WTC11 (cell line): ENCODE data around the gene ZMAT2. TPM values are rescaled to one million over a fixed set of nuclear protein-coding genes. Genes with fewer than 3 reads are reported as not detected.

ENCODE experiments used
- ATAC-seq: fragments of 200-7000 bp; cut with Tn5 transposase; 2 replicates; pipeline ENCODE4 v1.10.0; 2021; ENCODE audit warnings: mild to moderate bottlenecking, moderate library complexity
- CTCF ChIA-PET: fragments of 300-600 bp; sonication (Branson Sonifier 250); formaldehyde crosslinking; loops from one replicate; lab custom pipeline; 2021; ENCODE audit warnings: antibody characterized with exemption; lab: Charles Lee
- POLR2A ChIA-PET: fragments of 350-600 bp; sonication (Branson Sonifier 250); formaldehyde crosslinking; loops from one replicate; lab custom pipeline; 2021; ENCODE audit warnings: antibody characterized with exemption; lab: Charles Lee
- DNase-seq: peaks from one replicate; pipeline ENCODE4 v3.0.0; 2021; ENCODE audit warnings: low spot score
- H3K27ac Mint-ChIP-seq: 2 replicates; pipeline ENCODE4 v1.8.0; 2021; ENCODE audit warnings: mixed read lengths
- H3K27me3 Mint-ChIP-seq: 2 replicates; pipeline ENCODE4 v1.8.0; 2021; ENCODE audit warnings: low read depth, mild to moderate bottlenecking, moderate library complexity, mixed read lengths
- H3K36me3 Mint-ChIP-seq: 2 replicates; pipeline ENCODE4 v1.8.0; 2021; ENCODE audit warnings: mixed read lengths
- H3K4me1 Mint-ChIP-seq: 2 replicates; pipeline ENCODE4 v1.8.0; 2022; ENCODE audit warnings: mixed read lengths
- H3K4me3 Mint-ChIP-seq: 2 replicates; pipeline ENCODE4 v1.8.0; 2021; ENCODE audit warnings: mild to moderate bottlenecking, moderate library complexity, mixed read lengths
- H3K9me3 Mint-ChIP-seq: 2 replicates; pipeline ENCODE4 v1.8.0; 2021; ENCODE audit warnings: mixed read lengths
- FOXJ3 ChIP-seq: sonication (generic); formaldehyde crosslinking; IDR thresholded peaks from 2 replicates; pipeline ENCODE4 v1.9.0; 2021; ENCODE audit warnings: missing genetic modification reagents, mild to moderate bottlenecking, borderline replicate concordance
- IRF2 ChIP-seq: sonication (generic); formaldehyde crosslinking; IDR thresholded peaks from 2 replicates; pipeline ENCODE4 v1.8.0; 2022; ENCODE audit warnings: low read depth, missing genetic modification reagents, borderline replicate concordance
- KAT7 ChIP-seq: sonication (generic); formaldehyde crosslinking; IDR thresholded peaks from 2 replicates; pipeline ENCODE4 v1.8.1; 2023; ENCODE audit warnings: missing genetic modification reagents, mild to moderate bottlenecking, borderline replicate concordance
- NR2C2 ChIP-seq: sonication (generic); formaldehyde crosslinking; IDR thresholded peaks from 2 replicates; pipeline ENCODE4 v1.8.0; 2022; ENCODE audit warnings: mild to moderate bottlenecking, missing genetic modification reagents
- PRRX2 ChIP-seq: fragments of 250-450 bp; sonication (Bioruptor Pico); IDR thresholded peaks from 2 replicates; pipeline ENCODE4 v1.8.0; 2021; ENCODE audit warnings: mild to moderate bottlenecking
- SMAD4 ChIP-seq: sonication (generic); formaldehyde crosslinking; IDR thresholded peaks from 2 replicates; pipeline ENCODE4 v1.8.0; 2022; ENCODE audit warnings: mild to moderate bottlenecking, missing genetic modification reagents
- SP1 ChIP-seq: sonication (generic); formaldehyde crosslinking; conservative IDR thresholded peaks from 2 replicates; pipeline ENCODE4 v1.8.1; 2022; ENCODE audit warnings: missing genetic modification reagents
- TEAD1 ChIP-seq: sonication (generic); formaldehyde crosslinking; IDR thresholded peaks from 2 replicates; pipeline ENCODE4 v1.8.0; 2022; ENCODE audit warnings: mild to moderate bottlenecking, missing genetic modification reagents
- total RNA-seq: library from RNA; stranded (reverse); gene quantifications from 3 replicates; pipeline ENCODE4 v1.2.3, GENCODE V29; 2021
- TF ChIP-seq, protein P1 (sequence below): fragments of 250-450 bp; sonication (Bioruptor Pico); IDR thresholded peaks from 2 replicates; pipeline ENCODE4 v2.1.2; 2022; ENCODE audit warnings: mild to moderate bottlenecking, moderate library complexity
- TF ChIP-seq, protein P2 (sequence below): sonication (generic); formaldehyde crosslinking; IDR thresholded peaks from 2 replicates; pipeline ENCODE4 v1.8.0; 2022; ENCODE audit warnings: mild to moderate bottlenecking, missing genetic modification reagents
- TF ChIP-seq, protein P3 (sequence below): sonication (generic); formaldehyde crosslinking; IDR thresholded peaks from 2 replicates; pipeline ENCODE4 v1.8.1; 2023; ENCODE audit warnings: mild to moderate bottlenecking, missing genetic modification reagents
- TF ChIP-seq, protein P4 (sequence below): sonication (generic); formaldehyde crosslinking; IDR thresholded peaks from 2 replicates; pipeline ENCODE4 v1.8.1; 2023; ENCODE audit warnings: mild to moderate bottlenecking, missing genetic modification reagents, moderate library complexity
- TF ChIP-seq, protein P5 (sequence below): sonication (generic); formaldehyde crosslinking; IDR thresholded peaks from 2 replicates; pipeline ENCODE4 v1.8.0; 2023; ENCODE audit warnings: mild to moderate bottlenecking, missing genetic modification reagents
- TF ChIP-seq, protein P6 (sequence below): sonication (generic); formaldehyde crosslinking; IDR thresholded peaks from 2 replicates; pipeline ENCODE4 v1.8.0; 2022; ENCODE audit warnings: mild to moderate bottlenecking, missing genetic modification reagents
- TF ChIP-seq, protein P7 (sequence below): sonication (generic); formaldehyde crosslinking; IDR thresholded peaks from 2 replicates; pipeline ENCODE4 v1.8.1; 2023; ENCODE audit warnings: mild to moderate bottlenecking, missing genetic modification reagents, moderate library complexity

The ZMAT2 gene
- total RNA-seq, 1 experiment from 2014 or later: 57.2 TPM

DNA sequence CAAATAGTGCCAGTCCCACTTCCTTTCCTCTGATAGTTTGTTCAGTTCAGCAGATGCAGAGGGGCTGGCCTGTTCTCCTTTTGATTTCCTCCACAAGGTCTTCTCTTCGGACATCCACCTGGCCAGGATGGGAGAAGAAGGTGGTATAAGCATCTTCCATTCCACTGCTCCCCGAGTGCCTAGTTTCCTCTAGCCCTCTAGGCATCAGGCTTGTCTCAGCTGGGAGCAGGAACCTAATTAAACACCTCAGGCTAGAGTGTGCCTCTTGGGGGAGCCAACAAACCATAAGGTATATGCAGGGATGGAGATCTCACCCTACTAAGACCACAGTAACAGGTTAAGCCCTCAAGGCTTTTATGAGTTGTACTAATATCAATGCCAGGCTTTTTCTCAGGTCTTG is 26.0 kb upstream of the ZMAT2 start:
- CTCF ChIA-PET: interaction anchor here (1.0 kb wide), 1 partner anchor 110 kb away, joined by 3 read pairs; the partner anchor contains the start of genes APBB3 and SLC35A4
- no peak for DNase-seq
- H3K4me1 Mint-ChIP-seq: peaks cover 7% of the 10 kb centered on the region
- POLR2A ChIA-PET: interaction anchor here (1.0 to 1.1 kb wide), 2 partner anchors 37 to 110 kb away, joined by 3 read pairs; partner anchors contain the start of gene APBB3
- H3K36me3 Mint-ChIP-seq: peaks cover 48% of the 10 kb centered on the region
- H3K27me3 Mint-ChIP-seq: no peaks in the 10 kb centered on the region
- TF ChIP-seq, protein P1, sequence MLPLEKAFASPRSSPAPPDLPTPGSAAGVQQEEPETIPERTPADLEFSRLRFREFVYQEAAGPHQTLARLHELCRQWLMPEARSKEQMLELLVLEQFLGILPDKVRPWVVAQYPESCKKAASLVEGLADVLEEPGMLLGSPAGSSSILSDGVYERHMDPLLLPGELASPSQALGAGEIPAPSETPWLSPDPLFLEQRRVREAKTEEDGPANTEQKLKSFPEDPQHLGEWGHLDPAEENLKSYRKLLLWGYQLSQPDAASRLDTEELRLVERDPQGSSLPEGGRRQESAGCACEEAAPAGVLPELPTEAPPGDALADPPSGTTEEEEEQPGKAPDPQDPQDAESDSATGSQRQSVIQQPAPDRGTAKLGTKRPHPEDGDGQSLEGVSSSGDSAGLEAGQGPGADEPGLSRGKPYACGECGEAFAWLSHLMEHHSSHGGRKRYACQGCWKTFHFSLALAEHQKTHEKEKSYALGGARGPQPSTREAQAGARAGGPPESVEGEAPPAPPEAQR (CRISPR knock-in tag): no peak
- TF ChIP-seq KAT7 (CRISPR knock-in tag): no peak
- no peak for TF ChIP-seq SMAD4 (CRISPR knock-in tag)
- no peak for TF ChIP-seq PRRX2 (CRISPR knock-in tag)
- TF ChIP-seq, protein P2, sequence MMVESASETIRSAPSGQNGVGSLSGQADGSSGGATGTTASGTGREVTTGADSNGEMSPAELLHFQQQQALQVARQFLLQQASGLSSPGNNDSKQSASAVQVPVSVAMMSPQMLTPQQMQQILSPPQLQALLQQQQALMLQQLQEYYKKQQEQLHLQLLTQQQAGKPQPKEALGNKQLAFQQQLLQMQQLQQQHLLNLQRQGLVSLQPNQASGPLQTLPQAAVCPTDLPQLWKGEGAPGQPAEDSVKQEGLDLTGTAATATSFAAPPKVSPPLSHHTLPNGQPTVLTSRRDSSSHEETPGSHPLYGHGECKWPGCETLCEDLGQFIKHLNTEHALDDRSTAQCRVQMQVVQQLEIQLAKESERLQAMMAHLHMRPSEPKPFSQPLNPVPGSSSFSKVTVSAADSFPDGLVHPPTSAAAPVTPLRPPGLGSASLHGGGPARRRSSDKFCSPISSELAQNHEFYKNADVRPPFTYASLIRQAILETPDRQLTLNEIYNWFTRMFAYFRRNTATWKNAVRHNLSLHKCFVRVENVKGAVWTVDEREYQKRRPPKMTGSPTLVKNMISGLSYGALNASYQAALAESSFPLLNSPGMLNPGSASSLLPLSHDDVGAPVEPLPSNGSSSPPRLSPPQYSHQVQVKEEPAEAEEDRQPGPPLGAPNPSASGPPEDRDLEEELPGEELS (CRISPR knock-in tag): no peak
- TF ChIP-seq, protein P3, sequence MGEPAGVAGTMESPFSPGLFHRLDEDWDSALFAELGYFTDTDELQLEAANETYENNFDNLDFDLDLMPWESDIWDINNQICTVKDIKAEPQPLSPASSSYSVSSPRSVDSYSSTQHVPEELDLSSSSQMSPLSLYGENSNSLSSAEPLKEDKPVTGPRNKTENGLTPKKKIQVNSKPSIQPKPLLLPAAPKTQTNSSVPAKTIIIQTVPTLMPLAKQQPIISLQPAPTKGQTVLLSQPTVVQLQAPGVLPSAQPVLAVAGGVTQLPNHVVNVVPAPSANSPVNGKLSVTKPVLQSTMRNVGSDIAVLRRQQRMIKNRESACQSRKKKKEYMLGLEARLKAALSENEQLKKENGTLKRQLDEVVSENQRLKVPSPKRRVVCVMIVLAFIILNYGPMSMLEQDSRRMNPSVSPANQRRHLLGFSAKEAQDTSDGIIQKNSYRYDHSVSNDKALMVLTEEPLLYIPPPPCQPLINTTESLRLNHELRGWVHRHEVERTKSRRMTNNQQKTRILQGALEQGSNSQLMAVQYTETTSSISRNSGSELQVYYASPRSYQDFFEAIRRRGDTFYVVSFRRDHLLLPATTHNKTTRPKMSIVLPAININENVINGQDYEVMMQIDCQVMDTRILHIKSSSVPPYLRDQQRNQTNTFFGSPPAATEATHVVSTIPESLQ (CRISPR knock-in tag): no peak
- TF ChIP-seq, all 79 proteins: peak for 0
- Mint-ChIP-seq H3K4me3 (no peak overlapping the region), H3K27ac (no peak overlapping the region), H3K9me3 (no peaks in the 10 kb centered on the region)
- ATAC-seq: no peak

DNA sequence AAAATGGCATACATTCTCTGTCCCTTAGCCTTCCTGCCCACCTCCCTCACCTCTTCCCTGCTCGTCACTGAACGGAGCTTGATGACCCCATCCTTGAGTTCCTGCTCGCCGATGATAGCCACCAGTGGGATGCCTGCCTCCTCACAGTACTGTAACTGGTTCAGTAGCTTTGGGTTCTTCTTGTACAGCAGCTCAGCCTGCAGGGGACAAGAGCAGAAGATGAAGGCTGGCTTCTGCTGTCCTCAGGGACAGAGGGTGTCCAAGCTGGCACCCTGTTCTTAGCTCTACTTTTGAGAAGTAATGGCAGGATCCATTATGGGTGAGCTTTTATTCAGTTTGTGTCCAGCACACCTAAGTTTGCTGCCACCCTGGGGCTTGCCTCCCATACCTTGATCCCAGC is 25.6 kb upstream of the ZMAT2 start:
- Mint-ChIP-seq H3K27me3 (no peaks in the 10 kb centered on the region), H3K36me3 (peaks cover 44% of the 10 kb centered on the region), H3K4me1 (peaks cover 7% of the 10 kb centered on the region), H3K27ac (no peak overlapping the region), H3K4me3 (no peak overlapping the region), H3K9me3 (no peaks in the 10 kb centered on the region)
- ChIA-PET CTCF (interaction anchor here (1.0 kb wide), 1 partner anchor 110 kb away, joined by 3 read pairs; the partner anchor contains the start of genes APBB3 and SLC35A4), POLR2A (no interaction called here)
- no peak for DNase-seq
- no peak for ATAC-seq
- no peak for TF ChIP-seq NR2C2
- TF ChIP-seq, protein P4, sequence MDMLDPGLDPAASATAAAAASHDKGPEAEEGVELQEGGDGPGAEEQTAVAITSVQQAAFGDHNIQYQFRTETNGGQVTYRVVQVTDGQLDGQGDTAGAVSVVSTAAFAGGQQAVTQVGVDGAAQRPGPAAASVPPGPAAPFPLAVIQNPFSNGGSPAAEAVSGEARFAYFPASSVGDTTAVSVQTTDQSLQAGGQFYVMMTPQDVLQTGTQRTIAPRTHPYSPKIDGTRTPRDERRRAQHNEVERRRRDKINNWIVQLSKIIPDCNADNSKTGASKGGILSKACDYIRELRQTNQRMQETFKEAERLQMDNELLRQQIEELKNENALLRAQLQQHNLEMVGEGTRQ (CRISPR knock-in tag): no peak
- no peak for TF ChIP-seq FOXJ3 (CRISPR knock-in tag)
- TF ChIP-seq IRF2 (CRISPR knock-in tag): no peak
- TF ChIP-seq, protein P5, sequence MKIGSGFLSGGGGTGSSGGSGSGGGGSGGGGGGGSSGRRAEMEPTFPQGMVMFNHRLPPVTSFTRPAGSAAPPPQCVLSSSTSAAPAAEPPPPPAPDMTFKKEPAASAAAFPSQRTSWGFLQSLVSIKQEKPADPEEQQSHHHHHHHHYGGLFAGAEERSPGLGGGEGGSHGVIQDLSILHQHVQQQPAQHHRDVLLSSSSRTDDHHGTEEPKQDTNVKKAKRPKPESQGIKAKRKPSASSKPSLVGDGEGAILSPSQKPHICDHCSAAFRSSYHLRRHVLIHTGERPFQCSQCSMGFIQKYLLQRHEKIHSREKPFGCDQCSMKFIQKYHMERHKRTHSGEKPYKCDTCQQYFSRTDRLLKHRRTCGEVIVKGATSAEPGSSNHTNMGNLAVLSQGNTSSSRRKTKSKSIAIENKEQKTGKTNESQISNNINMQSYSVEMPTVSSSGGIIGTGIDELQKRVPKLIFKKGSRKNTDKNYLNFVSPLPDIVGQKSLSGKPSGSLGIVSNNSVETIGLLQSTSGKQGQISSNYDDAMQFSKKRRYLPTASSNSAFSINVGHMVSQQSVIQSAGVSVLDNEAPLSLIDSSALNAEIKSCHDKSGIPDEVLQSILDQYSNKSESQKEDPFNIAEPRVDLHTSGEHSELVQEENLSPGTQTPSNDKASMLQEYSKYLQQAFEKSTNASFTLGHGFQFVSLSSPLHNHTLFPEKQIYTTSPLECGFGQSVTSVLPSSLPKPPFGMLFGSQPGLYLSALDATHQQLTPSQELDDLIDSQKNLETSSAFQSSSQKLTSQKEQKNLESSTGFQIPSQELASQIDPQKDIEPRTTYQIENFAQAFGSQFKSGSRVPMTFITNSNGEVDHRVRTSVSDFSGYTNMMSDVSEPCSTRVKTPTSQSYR (CRISPR knock-in tag): no peak
- TF ChIP-seq TEAD1 (CRISPR knock-in tag): no peak
- TF ChIP-seq, protein P6, sequence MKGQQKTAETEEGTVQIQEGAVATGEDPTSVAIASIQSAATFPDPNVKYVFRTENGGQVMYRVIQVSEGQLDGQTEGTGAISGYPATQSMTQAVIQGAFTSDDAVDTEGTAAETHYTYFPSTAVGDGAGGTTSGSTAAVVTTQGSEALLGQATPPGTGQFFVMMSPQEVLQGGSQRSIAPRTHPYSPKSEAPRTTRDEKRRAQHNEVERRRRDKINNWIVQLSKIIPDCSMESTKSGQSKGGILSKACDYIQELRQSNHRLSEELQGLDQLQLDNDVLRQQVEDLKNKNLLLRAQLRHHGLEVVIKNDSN (CRISPR knock-in tag): no peak
- TF ChIP-seq, protein P1 (CRISPR knock-in tag): no peak
- no peak for TF ChIP-seq SP1 (CRISPR knock-in tag)
- TF ChIP-seq, protein P7, sequence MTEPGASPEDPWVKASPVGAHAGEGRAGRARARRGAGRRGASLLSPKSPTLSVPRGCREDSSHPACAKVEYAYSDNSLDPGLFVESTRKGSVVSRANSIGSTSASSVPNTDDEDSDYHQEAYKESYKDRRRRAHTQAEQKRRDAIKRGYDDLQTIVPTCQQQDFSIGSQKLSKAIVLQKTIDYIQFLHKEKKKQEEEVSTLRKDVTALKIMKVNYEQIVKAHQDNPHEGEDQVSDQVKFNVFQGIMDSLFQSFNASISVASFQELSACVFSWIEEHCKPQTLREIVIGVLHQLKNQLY (CRISPR knock-in tag): no peak
